SK-N-SH treated with all-trans-retinoic acid at 6 μM for 48 hours (cell line): ENCODE results near the gene KLHL3.

Experiments used
- ATAC-seq: fragments of 200-7000 bp; cut with Tn5 transposase; 3 replicates; pipeline ENCODE4 v1.9.1; 2020; ENCODE audit warnings: mild to moderate bottlenecking, moderate library complexity
- ARNTL ChIP-seq: fragments of 450-650 bp; formaldehyde crosslinking; IDR thresholded peaks from 2 replicates; pipeline ENCODE4 v1.5.0; 2020; ENCODE audit warnings: low read depth, mild to moderate bottlenecking, moderate library complexity, borderline replicate concordance
- BACH2 ChIP-seq: fragments of 250-450 bp; sonication (Bioruptor Pico); IDR thresholded peaks from 2 replicates; pipeline ENCODE4 v1.9.0; 2021; ENCODE audit warnings: mild to moderate bottlenecking, borderline replicate concordance
- CSDC2 ChIP-seq: fragments of 250-450 bp; sonication (Bioruptor Pico); IDR thresholded peaks from 2 replicates; pipeline ENCODE4 v1.5.0; 2020; ENCODE audit warnings: mild to moderate bottlenecking, moderate library complexity
- ESRRG ChIP-seq: fragments of 250-450 bp; sonication (Bioruptor Pico); IDR thresholded peaks from 2 replicates; pipeline ENCODE4 v1.6.1; 2021; ENCODE audit warnings: mild to moderate bottlenecking
- GLIS3 ChIP-seq: fragments of 250-450 bp; sonication (Bioruptor Pico); IDR thresholded peaks from 2 replicates; pipeline ENCODE4 v1.5.0; 2020; ENCODE audit warnings: mild to moderate bottlenecking, moderate library complexity
- ISL1 ChIP-seq: fragments of 250-450 bp; sonication (Bioruptor Pico); IDR thresholded peaks from 2 replicates; pipeline ENCODE4 v2.1.2; 2022; ENCODE audit warnings: mild to moderate bottlenecking, moderate library complexity
- OSR1 ChIP-seq: fragments of 250-450 bp; sonication (Bioruptor Pico); IDR thresholded peaks from 2 replicates; pipeline ENCODE4 v1.8.0; 2022; ENCODE audit warnings: moderate library complexity, mild to moderate bottlenecking, inconsistent platforms
- PPARA ChIP-seq: fragments of 250-450 bp; sonication (Bioruptor Pico); IDR thresholded peaks from 2 replicates; pipeline ENCODE4 v1.5.0; 2020; ENCODE audit warnings: mild to moderate bottlenecking, borderline replicate concordance
- RARB ChIP-seq: fragments of 250-450 bp; sonication (Bioruptor Pico); IDR thresholded peaks from 2 replicates; pipeline ENCODE4 v1.8.0; 2021; ENCODE audit warnings: mild to moderate bottlenecking, moderate library complexity
- SNAI2 ChIP-seq: fragments of 250-450 bp; sonication (Bioruptor Pico); IDR thresholded peaks from 2 replicates; pipeline ENCODE4 v1.5.0; 2020; ENCODE audit warnings: mild to moderate bottlenecking, moderate library complexity
- ZC3H10 ChIP-seq: fragments of 250-450 bp; sonication (Bioruptor Pico); IDR thresholded peaks from 2 replicates; pipeline ENCODE4 v1.5.1; 2021; ENCODE audit warnings: mild to moderate bottlenecking, moderate library complexity
- ZFP30 ChIP-seq: fragments of 450-650 bp; formaldehyde crosslinking; IDR thresholded peaks from 2 replicates; pipeline ENCODE4 v1.5.0; 2022; ENCODE audit warnings: mild to moderate bottlenecking, moderate library complexity
- ZNF565 ChIP-seq: fragments of 450-650 bp; formaldehyde crosslinking; conservative IDR thresholded peaks from 2 replicates; pipeline ENCODE4 v1.5.0; 2020; ENCODE audit warnings: low read depth, mild to moderate bottlenecking, moderate library complexity
- ZNF70 ChIP-seq: fragments of 450-650 bp; formaldehyde crosslinking; IDR thresholded peaks from 2 replicates; pipeline ENCODE4 v1.5.0; 2020; ENCODE audit warnings: mild to moderate bottlenecking, moderate library complexity
- ZNF8 ChIP-seq: fragments of 450-650 bp; formaldehyde crosslinking; IDR thresholded peaks from 2 replicates; pipeline ENCODE4 v1.5.0; 2020; ENCODE audit warnings: mild to moderate bottlenecking, moderate library complexity
- TF ChIP-seq, protein P1 (sequence below): fragments of 250-450 bp; sonication (Bioruptor Pico); IDR thresholded peaks from 2 replicates; pipeline ENCODE4 v1.5.1; 2021; ENCODE audit warnings: mild to moderate bottlenecking, moderate library complexity
- TF ChIP-seq, protein P2 (sequence below): fragments of 250-450 bp; sonication (Bioruptor Pico); IDR thresholded peaks from 2 replicates; pipeline ENCODE4 v1.5.0; 2020; ENCODE audit warnings: mild to moderate bottlenecking, moderate library complexity
- TF ChIP-seq, protein P3 (sequence below): fragments of 250-450 bp; sonication (Bioruptor Pico); IDR thresholded peaks from 2 replicates; pipeline ENCODE4 v1.5.1; 2020; ENCODE audit warnings: low read depth, mild to moderate bottlenecking, moderate library complexity
- TF ChIP-seq, protein P4 (sequence below): fragments of 250-450 bp; sonication (Bioruptor Pico); IDR thresholded peaks from 2 replicates; pipeline ENCODE4 v1.8.0; 2021; ENCODE audit warnings: low read depth, mild to moderate bottlenecking, moderate library complexity, borderline replicate concordance
- TF ChIP-seq, protein P5 (sequence below): fragments of 250-450 bp; sonication (Bioruptor Pico); IDR thresholded peaks from 2 replicates; pipeline ENCODE4 v1.8.0; 2020; ENCODE audit warnings: mild to moderate bottlenecking, moderate library complexity, borderline replicate concordance

KLHL3 gene

DNA sequence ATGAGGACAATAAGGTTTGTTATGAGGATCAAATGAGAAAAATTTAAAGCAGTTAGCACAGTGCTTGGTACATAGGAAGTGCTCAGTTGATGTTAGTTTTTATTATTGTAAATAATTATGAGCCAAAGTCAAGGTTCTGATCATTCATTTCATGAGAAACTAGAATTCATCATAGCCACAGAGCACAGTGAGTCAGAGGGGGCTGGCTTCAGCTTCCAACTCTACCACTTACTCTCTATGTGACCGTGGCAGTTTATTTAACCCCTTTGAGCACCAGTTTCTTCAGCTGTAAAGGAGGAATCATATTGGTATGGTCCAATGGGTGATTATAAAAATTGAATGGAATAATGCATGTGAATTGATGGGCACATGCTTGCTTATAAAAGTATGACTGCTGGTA lies 39.4 kb downstream of the KLHL3 start:
- TF ChIP-seq ZNF8 (CRISPR knock-in tag) (no peak), PPARA (CRISPR knock-in tag) (no peak), GLIS3 (CRISPR knock-in tag) (no peak), ISL1 (CRISPR knock-in tag) (no peak), ZFP30 (CRISPR knock-in tag) (no peak)
- TF ChIP-seq, protein P1, sequence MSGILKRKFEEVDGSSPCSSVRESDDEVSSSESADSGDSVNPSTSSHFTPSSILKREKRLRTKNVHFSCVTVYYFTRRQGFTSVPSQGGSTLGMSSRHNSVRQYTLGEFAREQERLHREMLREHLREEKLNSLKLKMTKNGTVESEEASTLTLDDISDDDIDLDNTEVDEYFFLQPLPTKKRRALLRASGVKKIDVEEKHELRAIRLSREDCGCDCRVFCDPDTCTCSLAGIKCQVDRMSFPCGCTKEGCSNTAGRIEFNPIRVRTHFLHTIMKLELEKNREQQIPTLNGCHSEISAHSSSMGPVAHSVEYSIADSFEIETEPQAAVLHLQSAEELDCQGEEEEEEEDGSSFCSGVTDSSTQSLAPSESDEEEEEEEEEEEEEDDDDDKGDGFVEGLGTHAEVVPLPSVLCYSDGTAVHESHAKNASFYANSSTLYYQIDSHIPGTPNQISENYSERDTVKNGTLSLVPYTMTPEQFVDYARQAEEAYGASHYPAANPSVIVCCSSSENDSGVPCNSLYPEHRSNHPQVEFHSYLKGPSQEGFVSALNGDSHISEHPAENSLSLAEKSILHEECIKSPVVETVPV = no peak
- TF ChIP-seq, protein P2, sequence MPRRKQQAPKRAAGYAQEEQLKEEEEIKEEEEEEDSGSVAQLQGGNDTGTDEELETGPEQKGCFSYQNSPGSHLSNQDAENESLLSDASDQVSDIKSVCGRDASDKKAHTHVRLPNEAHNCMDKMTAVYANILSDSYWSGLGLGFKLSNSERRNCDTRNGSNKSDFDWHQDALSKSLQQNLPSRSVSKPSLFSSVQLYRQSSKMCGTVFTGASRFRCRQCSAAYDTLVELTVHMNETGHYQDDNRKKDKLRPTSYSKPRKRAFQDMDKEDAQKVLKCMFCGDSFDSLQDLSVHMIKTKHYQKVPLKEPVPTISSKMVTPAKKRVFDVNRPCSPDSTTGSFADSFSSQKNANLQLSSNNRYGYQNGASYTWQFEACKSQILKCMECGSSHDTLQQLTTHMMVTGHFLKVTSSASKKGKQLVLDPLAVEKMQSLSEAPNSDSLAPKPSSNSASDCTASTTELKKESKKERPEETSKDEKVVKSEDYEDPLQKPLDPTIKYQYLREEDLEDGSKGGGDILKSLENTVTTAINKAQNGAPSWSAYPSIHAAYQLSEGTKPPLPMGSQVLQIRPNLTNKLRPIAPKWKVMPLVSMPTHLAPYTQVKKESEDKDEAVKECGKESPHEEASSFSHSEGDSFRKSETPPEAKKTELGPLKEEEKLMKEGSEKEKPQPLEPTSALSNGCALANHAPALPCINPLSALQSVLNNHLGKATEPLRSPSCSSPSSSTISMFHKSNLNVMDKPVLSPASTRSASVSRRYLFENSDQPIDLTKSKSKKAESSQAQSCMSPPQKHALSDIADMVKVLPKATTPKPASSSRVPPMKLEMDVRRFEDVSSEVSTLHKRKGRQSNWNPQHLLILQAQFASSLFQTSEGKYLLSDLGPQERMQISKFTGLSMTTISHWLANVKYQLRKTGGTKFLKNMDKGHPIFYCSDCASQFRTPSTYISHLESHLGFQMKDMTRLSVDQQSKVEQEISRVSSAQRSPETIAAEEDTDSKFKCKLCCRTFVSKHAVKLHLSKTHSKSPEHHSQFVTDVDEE = no peak
- ATAC-seq = no peak

DNA sequence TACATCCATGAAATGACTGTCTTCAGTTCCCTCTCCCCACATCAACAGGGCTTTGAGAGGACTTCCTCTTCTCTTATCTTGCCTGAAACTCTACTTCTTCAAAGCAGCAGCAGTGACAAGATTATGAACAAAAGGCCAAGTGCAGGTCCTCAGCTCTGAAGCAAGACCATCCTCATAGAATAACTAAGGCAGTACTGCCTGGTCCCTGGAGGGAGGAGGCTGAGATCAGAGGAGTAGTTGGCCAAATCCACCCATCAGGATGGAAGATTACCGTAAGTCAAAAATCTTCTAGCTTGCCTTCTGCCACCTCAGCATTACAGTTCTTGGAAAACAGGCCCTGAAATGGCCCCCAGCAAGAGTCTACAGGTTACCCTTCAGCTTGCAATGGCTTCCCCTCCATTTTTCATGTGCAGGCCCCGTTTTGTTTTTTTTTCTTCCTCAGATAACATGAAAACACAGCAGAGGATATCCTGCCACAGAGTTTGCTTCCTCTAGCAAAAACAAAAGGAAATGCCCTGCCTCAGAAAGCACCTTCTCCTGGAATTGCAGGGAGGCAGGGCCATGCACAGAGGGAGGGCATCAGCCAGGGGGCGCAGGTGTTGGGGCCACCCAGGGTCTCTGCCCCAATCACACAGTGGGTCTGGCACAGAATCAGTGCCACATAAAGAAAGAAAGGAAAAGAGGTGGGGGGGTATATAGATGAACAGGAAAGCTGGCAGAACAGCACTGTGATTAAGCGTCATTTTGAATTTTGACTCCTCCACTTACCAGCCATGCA lies 40.0 kb downstream of the KLHL3 start:
- TF ChIP-seq ARNTL (CRISPR knock-in tag) (no peak), GLIS3 (CRISPR knock-in tag) (no peak), ZNF70 (no peak), ZNF565 (no peak), PPARA (CRISPR knock-in tag) (no peak), BACH2 (CRISPR knock-in tag) (no peak), ISL1 (CRISPR knock-in tag) (no peak), SNAI2 (no peak), CSDC2 (CRISPR knock-in tag) (no peak)
- TF ChIP-seq, protein P3, sequence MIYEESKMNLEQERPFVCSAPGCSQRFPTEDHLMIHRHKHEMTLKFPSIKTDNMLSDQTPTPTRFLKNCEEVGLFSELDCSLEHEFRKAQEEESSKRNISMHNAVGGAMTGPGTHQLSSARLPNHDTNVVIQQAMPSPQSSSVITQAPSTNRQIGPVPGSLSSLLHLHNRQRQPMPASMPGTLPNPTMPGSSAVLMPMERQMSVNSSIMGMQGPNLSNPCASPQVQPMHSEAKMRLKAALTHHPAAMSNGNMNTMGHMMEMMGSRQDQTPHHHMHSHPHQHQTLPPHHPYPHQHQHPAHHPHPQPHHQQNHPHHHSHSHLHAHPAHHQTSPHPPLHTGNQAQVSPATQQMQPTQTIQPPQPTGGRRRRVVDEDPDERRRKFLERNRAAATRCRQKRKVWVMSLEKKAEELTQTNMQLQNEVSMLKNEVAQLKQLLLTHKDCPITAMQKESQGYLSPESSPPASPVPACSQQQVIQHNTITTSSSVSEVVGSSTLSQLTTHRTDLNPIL (CRISPR knock-in tag) = no peak
- TF ChIP-seq, protein P2 = no peak
- TF ChIP-seq, protein P4, sequence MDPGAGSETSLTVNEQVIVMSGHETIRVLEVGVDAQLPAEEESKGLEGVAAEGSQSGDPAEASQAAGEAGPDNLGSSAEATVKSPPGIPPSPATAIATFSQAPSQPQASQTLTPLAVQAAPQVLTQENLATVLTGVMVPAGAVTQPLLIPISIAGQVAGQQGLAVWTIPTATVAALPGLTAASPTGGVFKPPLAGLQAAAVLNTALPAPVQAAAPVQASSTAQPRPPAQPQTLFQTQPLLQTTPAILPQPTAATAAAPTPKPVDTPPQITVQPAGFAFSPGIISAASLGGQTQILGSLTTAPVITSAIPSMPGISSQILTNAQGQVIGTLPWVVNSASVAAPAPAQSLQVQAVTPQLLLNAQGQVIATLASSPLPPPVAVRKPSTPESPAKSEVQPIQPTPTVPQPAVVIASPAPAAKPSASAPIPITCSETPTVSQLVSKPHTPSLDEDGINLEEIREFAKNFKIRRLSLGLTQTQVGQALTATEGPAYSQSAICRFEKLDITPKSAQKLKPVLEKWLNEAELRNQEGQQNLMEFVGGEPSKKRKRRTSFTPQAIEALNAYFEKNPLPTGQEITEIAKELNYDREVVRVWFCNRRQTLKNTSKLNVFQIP (CRISPR knock-in tag) = no peak
- no peak for ATAC-seq

DNA sequence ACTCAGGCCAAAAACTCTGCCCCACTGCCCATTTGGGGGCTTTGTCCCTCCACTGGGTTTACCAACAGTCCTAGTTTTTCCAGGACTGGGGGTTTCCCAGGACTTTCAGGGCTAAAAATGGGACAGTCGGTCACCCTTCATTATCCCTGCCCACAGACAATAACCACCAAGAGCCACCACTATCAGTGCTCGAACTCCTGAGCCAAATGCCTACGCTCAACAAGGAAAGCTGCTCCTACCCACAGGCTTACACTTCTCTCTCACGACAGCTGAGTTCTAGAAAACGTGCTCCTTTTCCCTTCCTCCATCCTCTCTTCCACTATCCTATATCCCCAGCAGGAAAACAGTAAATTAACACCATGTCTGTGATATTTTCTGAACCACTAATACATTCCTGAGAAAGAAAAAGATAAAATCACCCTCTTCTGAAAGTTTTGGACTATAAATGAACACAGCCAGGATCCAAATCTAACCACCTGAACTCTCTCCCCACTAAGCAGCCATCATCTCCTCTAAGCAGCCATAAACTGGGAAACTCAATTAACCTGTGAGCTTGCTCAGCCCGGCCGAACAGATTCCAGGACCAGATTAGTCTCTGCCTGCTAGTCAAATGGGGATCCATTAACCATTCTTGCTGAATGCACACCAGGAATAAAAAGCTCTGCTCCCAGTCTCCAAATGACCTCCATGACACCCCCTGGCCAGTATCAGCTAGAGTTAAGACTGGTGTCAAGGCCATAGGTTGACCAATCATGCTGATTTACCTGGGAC lies 41.8 kb downstream of the KLHL3 start:
- no peak for ATAC-seq
- TF ChIP-seq CSDC2 (CRISPR knock-in tag) (no peak), ZNF8 (CRISPR knock-in tag) (no peak), RARB (CRISPR knock-in tag) (no peak), GLIS3 (CRISPR knock-in tag) (no peak), OSR1 (CRISPR knock-in tag) (no peak), ESRRG (CRISPR knock-in tag) (no peak), ZC3H10 (CRISPR knock-in tag) (no peak), SNAI2 (no peak), ARNTL (CRISPR knock-in tag) (no peak)
- TF ChIP-seq, protein P5, sequence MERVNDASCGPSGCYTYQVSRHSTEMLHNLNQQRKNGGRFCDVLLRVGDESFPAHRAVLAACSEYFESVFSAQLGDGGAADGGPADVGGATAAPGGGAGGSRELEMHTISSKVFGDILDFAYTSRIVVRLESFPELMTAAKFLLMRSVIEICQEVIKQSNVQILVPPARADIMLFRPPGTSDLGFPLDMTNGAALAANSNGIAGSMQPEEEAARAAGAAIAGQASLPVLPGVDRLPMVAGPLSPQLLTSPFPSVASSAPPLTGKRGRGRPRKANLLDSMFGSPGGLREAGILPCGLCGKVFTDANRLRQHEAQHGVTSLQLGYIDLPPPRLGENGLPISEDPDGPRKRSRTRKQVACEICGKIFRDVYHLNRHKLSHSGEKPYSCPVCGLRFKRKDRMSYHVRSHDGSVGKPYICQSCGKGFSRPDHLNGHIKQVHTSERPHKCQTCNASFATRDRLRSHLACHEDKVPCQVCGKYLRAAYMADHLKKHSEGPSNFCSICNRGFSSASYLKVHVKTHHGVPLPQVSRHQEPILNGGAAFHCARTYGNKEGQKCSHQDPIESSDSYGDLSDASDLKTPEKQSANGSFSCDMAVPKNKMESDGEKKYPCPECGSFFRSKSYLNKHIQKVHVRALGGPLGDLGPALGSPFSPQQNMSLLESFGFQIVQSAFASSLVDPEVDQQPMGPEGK (CRISPR knock-in tag) = no peak
- TF ChIP-seq, protein P4 (CRISPR knock-in tag) = no peak
- TF ChIP-seq, protein P1 = no peak
